Astrocyte (in vitro differentiated cells and primary cell): ENCODE measurements around the gene DNAJB1. TPM values are rescaled to one million over a fixed set of nuclear protein-coding genes. Genes with fewer than 3 reads are reported as not detected.

Experiments used
- DNase-seq: peaks from one replicate; pipeline ENCODE4 v3.0.0-alpha.2; 2010; ENCODE audit warnings: low read depth
- FAIRE-seq: peaks from 2 replicates; lab custom pipeline; 2011; peaks lifted over from hg19 to GRCh38; lab: Jason Lieb, UNC
- H2AFZ ChIP-seq: 2 replicates; pipeline ENCODE4 v1.6.0; 2012; ENCODE audit warnings: low read depth, low read length, inconsistent platforms
- H3K27ac ChIP-seq: 2 replicates; pipeline ENCODE4 v1.5.1; 2011; ENCODE audit warnings: low read depth, low read length, inconsistent platforms
- H3K27me3 ChIP-seq: 2 replicates; pipeline ENCODE4 v1.6.0; 2011; ENCODE audit warnings: low read length, inconsistent platforms; ENCODE audit not compliant: insufficient read depth
- H3K36me3 ChIP-seq: 2 replicates; pipeline ENCODE4 v1.5.1; 2011; ENCODE audit warnings: low read length, inconsistent platforms; ENCODE audit not compliant: insufficient read depth
- H3K4me1 ChIP-seq: 2 replicates; pipeline ENCODE4 v1.5.1; 2011; ENCODE audit warnings: low read length, inconsistent platforms; ENCODE audit not compliant: insufficient read depth
- H3K4me2 ChIP-seq: 2 replicates; pipeline ENCODE4 v1.6.0; 2012; ENCODE audit warnings: low read length, inconsistent platforms
- H3K4me3 ChIP-seq: 2 replicates; pipeline ENCODE4 v1.5.1; 2011; ENCODE audit warnings: low read depth, mild to moderate bottlenecking, low read length, inconsistent platforms; ENCODE audit not compliant: insufficient read depth
- H3K79me2 ChIP-seq: 2 replicates; pipeline ENCODE4 v1.6.0; 2012; ENCODE audit warnings: mild to moderate bottlenecking, low read length, inconsistent platforms; ENCODE audit not compliant: insufficient read depth
- H3K9ac ChIP-seq: 2 replicates; pipeline ENCODE4 v1.6.0; 2012; ENCODE audit warnings: mild to moderate bottlenecking, low read length, inconsistent platforms
- H3K9me3 ChIP-seq: 2 replicates; pipeline ENCODE4 v1.5.1; 2012; ENCODE audit warnings: low read depth, mild to moderate bottlenecking, low read length, inconsistent platforms; ENCODE audit not compliant: insufficient read depth
- H4K20me1 ChIP-seq: 2 replicates; pipeline ENCODE4 v1.6.0; 2012; ENCODE audit warnings: low read length, inconsistent platforms; ENCODE audit not compliant: insufficient read depth
- H3K27ac Mint-ChIP-seq: one replicate; pipeline ENCODE4 v1.8.0; 2021; ENCODE audit warnings: mild to moderate bottlenecking, mixed read lengths; ENCODE audit not compliant: unreplicated experiment
- H3K27me3 Mint-ChIP-seq: one replicate; pipeline ENCODE4 v1.8.0; 2021; ENCODE audit warnings: low read depth, mixed read lengths; ENCODE audit not compliant: unreplicated experiment
- H3K36me3 Mint-ChIP-seq: one replicate; pipeline ENCODE4 v1.8.0; 2021; ENCODE audit warnings: low read depth, mixed read lengths; ENCODE audit not compliant: unreplicated experiment
- H3K4me1 Mint-ChIP-seq: one replicate; pipeline ENCODE4 v1.8.0; 2021; ENCODE audit warnings: low read depth, mixed read lengths; ENCODE audit not compliant: unreplicated experiment
- H3K4me3 Mint-ChIP-seq: one replicate; pipeline ENCODE4 v1.8.0; 2021; ENCODE audit warnings: mild to moderate bottlenecking, moderate library complexity, mixed read lengths; ENCODE audit not compliant: unreplicated experiment
- H3K9me3 Mint-ChIP-seq: one replicate; pipeline ENCODE4 v1.8.0; 2021; ENCODE audit warnings: mild to moderate bottlenecking, mixed read lengths; ENCODE audit not compliant: unreplicated experiment
- EZH2 ChIP-seq: IDR thresholded peaks from 2 replicates; pipeline ENCODE4 v1.6.1; 2012; ENCODE audit warnings: mild to moderate bottlenecking, low read length, inconsistent platforms; ENCODE audit not compliant: insufficient read depth
- total RNA-seq: library from RNA; stranded (reverse); gene quantifications from 2 replicates; pipeline ENCODE4 v1.2.1, GENCODE V29; 2021
- TF ChIP-seq, protein P1 (sequence below): IDR thresholded peaks from 2 replicates; pipeline ENCODE4 v1.5.1; 2011; ENCODE audit warnings: low read depth, mild to moderate bottlenecking, inconsistent platforms, low read length, moderate library complexity; ENCODE audit not compliant: insufficient read depth

DNAJB1 gene
- total RNA-seq, 1 donor from 2014 or later: 105 TPM

DNA sequence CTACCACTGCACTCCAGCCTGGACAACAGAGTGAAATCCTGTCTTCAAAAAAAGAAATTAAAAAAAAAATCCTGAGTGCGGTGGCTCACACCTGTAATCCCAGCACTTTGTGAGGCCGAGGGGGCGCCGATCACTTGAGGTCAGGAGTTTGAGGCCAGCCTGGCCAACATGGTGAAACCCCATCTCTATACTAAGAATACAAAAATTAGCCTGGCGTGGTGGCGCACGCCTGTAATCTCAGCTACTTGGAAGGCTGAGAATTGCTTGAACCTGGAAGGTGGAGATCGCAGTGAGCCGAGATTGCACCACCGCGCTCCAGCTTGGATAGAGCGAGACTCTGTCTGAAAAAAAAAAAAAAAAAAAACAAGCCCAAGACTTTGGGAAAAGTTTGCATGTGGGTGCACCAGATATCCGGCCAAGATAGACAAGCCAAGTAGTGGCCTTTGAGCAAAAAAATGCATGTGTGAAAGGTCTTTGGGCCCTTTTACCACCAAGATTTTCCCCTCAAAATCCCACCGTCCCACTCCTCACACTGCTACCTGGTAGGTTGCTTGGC lies 5.7 kb downstream of the DNAJB1 start:
- Mint-ChIP-seq H3K4me3 (no peak overlapping the region), H3K27ac (no peak overlapping the region), H3K4me1 (peaks cover 34% of the 10 kb centered on the region), H3K9me3 (peaks cover 2% of the 10 kb centered on the region), H3K36me3 (peaks cover 23% of the 10 kb centered on the region), H3K27me3 (no peaks in the 10 kb centered on the region)
- Histone ChIP-seq H3K9me3 (no peaks in the 10 kb centered on the region), H2AFZ (no peak overlapping the region), H3K27ac (no peak overlapping the region), H3K9ac (no peak overlapping the region), H4K20me1 (peaks cover 38% of the 10 kb centered on the region), H3K4me2 (no peak overlapping the region), H3K79me2 (peaks cover 35% of the 10 kb centered on the region), H3K36me3 (peaks cover 24% of the 10 kb centered on the region), H3K4me1 (peaks cover 31% of the 10 kb centered on the region), H3K27me3 (no peaks in the 10 kb centered on the region), H3K4me3 (no peak overlapping the region)
- TF ChIP-seq EZH2: no peak
- TF ChIP-seq, protein P1, sequence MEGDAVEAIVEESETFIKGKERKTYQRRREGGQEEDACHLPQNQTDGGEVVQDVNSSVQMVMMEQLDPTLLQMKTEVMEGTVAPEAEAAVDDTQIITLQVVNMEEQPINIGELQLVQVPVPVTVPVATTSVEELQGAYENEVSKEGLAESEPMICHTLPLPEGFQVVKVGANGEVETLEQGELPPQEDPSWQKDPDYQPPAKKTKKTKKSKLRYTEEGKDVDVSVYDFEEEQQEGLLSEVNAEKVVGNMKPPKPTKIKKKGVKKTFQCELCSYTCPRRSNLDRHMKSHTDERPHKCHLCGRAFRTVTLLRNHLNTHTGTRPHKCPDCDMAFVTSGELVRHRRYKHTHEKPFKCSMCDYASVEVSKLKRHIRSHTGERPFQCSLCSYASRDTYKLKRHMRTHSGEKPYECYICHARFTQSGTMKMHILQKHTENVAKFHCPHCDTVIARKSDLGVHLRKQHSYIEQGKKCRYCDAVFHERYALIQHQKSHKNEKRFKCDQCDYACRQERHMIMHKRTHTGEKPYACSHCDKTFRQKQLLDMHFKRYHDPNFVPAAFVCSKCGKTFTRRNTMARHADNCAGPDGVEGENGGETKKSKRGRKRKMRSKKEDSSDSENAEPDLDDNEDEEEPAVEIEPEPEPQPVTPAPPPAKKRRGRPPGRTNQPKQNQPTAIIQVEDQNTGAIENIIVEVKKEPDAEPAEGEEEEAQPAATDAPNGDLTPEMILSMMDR: no peak
- DNase-seq (no peak), FAIRE-seq (no peak)

DNA sequence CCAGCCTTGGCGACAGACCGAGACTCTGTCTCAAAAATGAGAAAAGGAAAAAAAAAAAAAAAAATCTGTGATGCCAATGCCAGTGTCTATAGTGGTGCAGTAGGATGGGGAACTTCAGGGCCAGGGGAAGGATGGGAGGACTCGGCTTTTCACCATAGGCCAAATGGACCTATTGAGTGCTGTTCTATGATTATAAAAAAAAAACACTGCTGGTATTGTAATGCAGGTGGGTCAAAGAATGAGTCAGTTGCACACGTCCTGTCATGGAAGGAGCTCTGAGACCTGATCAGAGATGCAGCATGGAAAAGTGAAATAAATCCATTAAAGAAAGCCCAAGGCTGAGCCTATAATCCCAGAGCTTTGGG lies 7.0 kb downstream of the DNAJB1 start:
- H3K27ac Mint-ChIP-seq: peak overlapping the region; percentile 91
- no peak overlapping the region for H2AFZ ChIP-seq

More for the DNA sequence above, 7.0 kb downstream of the DNAJB1 start:
- no peak overlapping the region for H3K27ac ChIP-seq
- DNase-seq (no peak), FAIRE-seq (no peak)
- Mint-ChIP-seq H3K4me3 (no peak overlapping the region), H3K36me3 (peaks cover 17% of the 10 kb centered on the region), H3K27me3 (no peaks in the 10 kb centered on the region), H3K9me3 (peaks cover 2% of the 10 kb centered on the region), H3K4me1 (peaks cover 29% of the 10 kb centered on the region)
- H3K27me3 ChIP-seq: no peaks in the 10 kb centered on the region
- H4K20me1 ChIP-seq: peaks cover 25% of the 10 kb centered on the region
- H3K4me2 ChIP-seq: peak overlapping the region; percentile 63
- peaks cover 30% of the 10 kb centered on the region for H3K4me1 ChIP-seq
- peaks cover 22% of the 10 kb centered on the region for H3K36me3 ChIP-seq
- peaks cover 22% of the 10 kb centered on the region for H3K79me2 ChIP-seq
- H3K4me3 ChIP-seq: no peak overlapping the region
- TF ChIP-seq EZH2: no peak
- TF ChIP-seq, protein P1: no peak
- H3K9me3 ChIP-seq: no peaks in the 10 kb centered on the region
- no peak overlapping the region for H3K9ac ChIP-seq
